GM21390 (cell line): Measurements from ENCODE around the gene MMP28.

Experiments
- ATAC-seq: cut with Tn5 transposase; IDR thresholded peaks from one replicate; pipeline ENCODE4 v1.9.1; 2021; ENCODE audit not compliant: unreplicated experiment

The MMP28 gene

GRCh38 chr17:35795007-35795870 lies at the start of gene MMP28:
MMP28 (minus strand) TSS chr17:35795641; CDS start chr17:35795377, 264 bp downstream.
- ATAC-seq = no peak

GRCh38 chr17:35844547-35844946 lies 49.1 kb upstream of the MMP28 start:
- ATAC-seq = no peak

- ATAC-seq = no peak
Observed at GRCh38 chr17:35843698-35844097, 48.3 kb upstream of the MMP28 start.

GRCh38 chr17:35842239-35842638 lies 46.8 kb upstream of the MMP28 start:
- ATAC-seq = no peak

- no peak for ATAC-seq
Observed at GRCh38 chr17:35841505-35841904, 46.1 kb upstream of the MMP28 start.

GRCh38 chr17:35841101-35841500 lies 45.7 kb upstream of the MMP28 start:
- no peak for ATAC-seq

GRCh38 chr17:35825206-35825605 lies 29.8 kb upstream of the MMP28 start:
- ATAC-seq = no peak

GRCh38 chr17:35821308-35821707 lies 25.9 kb upstream of the MMP28 start:
- no peak for ATAC-seq

GRCh38 chr17:35819455-35819854 lies 24.0 kb upstream of the MMP28 start:
- ATAC-seq = no peak

- no peak for ATAC-seq
Observed at GRCh38 chr17:35817196-35817595, 21.8 kb upstream of the MMP28 start.

- no peak for ATAC-seq
Observed at GRCh38 chr17:35816723-35817122, 21.3 kb upstream of the MMP28 start.

GRCh38 chr17:35812456-35812855 lies 17.0 kb upstream of the MMP28 start:
- ATAC-seq = no peak

GRCh38 chr17:35811759-35812158 lies 16.3 kb upstream of the MMP28 start:
- ATAC-seq = no peak

- ATAC-seq = no peak
Observed at GRCh38 chr17:35809855-35810461, 14.5 kb upstream of the MMP28 start.

- ATAC-seq = peak; percentile 90
Observed at GRCh38 chr17:35808962-35809854, 13.8 kb upstream of the MMP28 start, which contains the start of gene TAF15. TAF15 (plus strand) TSS chr17:35809484; CDS start chr17:35809570, 86 bp downstream.

- no peak for ATAC-seq
Observed at GRCh38 chr17:35808240-35808961, 13.0 kb upstream of the MMP28 start.

- no peak for ATAC-seq
Observed at GRCh38 chr17:35807371-35808144, 12.1 kb upstream of the MMP28 start.

- ATAC-seq = peak; percentile 28
Observed at GRCh38 chr17:35804658-35805192, 9.3 kb upstream of the MMP28 start.

GRCh38 chr17:35801583-35802224 lies 6.3 kb upstream of the MMP28 start:
- ATAC-seq = no peak
